Cerebellar cortex (tissue), 1 donor: ENCODE data around the gene METAP1.
"Not testable (repeated sequence)": the region's sequence is repeated elsewhere in the genome, so short reads cannot be mapped to it uniquely, and the experiment has no call there.

ENCODE experiments used
- DNase-seq: peaks from one replicate; pipeline ENCODE4 v3.0.0-alpha.2; 2015; ENCODE audit warnings: low spot score

The METAP1 gene

DNA sequence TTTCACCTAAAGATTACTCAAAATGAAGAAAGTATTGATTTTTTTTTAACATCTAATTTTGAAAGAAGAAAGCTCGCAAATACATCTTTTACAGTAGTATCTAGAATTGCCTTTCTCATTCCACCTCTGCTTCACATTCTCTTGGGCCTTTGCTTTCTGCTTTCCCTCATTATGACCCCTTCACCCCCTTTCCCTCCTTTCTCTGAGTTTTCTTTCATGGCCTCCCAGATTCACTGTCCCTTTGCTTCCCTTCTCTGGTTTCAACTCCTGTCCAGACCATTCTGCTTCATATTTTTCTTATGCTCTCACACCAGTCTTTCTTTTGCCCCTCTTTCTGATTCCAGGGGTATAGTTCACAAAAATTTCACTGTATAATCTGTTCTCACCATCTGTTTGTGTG, 64.0 kb downstream of the METAP1 start:
- no peak for DNase-seq

DNA sequence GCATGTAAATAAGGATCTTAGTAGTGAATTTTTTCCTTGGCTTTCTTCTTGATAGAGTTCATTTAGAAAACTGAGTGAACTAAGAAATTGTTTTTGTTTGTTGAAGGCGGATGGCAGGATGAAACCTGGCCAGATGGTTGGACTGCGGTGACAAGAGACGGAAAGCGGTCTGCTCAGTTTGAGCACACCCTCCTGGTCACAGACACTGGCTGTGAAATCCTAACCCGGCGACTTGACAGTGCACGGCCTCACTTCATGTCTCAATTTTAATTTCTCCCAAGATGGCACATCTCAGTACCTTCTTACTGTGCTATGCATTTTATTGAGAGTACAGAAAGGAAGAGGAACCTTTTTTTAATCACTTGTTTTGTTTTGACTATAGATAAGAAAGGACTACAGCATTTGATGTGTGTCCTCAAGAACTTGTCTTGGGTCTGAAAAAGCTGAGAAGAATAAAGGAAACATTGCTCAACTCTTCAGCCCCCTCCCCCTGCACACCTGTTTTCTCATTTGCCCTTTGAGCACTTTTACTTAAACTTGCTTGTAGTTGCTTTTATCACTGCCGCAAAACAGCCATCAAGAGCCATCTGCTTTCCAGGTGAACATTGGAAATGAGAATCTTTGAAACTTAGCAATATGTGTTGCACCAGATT, 65.7 kb downstream of the METAP1 start:
- DNase-seq, result no peak

DNA sequence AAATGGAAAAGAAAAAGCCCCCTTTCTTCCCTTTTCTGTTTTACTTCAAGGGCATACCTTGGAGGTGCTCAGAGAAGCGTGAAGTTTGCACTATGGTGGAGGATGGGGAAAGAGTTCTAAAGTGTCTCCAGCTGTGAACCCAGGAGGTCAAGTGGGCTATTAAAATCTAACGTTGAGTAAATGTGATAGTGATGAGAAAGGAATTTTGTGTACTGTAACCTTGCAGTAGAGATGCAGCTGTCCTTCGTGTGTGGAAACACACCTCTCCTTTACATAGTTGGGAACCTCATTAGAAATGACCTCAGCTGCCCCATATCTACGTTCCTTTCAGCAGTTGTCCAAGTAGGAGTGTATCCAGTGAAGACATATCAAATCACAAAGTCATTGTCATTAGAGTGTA, 66.6 kb downstream of the METAP1 start:
- no peak for DNase-seq

DNA sequence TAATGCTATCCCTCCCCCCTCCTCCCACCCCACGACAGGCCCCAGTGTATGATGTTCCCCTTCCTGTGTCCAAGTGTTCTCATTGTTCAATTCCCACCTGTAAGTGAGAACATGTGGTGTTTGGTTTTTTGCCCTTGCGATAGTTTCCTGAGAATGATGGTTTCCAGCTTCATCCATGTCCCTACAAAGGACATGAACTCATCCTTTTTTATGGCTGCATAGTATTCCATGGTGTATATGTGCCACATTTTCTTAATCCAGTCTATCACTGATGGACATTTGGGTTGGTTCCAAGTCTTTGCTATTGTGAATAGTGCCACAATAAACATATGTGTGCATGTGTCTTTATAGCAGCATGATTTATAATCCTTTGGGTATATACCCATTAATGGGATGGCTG, 70.0 kb downstream of the METAP1 start:
- DNase-seq, result not testable (repeated sequence)

DNA sequence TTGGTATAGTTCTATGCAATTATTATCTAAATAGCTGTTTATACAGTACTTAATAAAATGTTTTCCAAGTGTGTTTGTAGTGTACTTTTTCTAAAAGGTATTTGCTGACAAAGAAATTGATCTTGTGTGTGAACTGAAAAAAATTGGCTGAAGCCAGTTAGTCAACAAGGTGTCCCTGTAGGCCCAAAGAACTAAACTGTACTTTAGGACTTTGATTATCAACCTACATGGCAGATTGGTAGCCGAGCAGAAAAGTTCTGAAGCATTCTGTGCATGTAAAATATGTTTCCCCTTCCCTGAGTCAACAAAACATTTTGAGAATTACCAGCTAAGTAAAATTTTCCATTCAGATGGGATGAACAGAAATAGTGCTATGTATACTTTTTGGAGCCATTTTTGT, 72.1 kb downstream of the METAP1 start:
- DNase-seq, result no peak

DNA sequence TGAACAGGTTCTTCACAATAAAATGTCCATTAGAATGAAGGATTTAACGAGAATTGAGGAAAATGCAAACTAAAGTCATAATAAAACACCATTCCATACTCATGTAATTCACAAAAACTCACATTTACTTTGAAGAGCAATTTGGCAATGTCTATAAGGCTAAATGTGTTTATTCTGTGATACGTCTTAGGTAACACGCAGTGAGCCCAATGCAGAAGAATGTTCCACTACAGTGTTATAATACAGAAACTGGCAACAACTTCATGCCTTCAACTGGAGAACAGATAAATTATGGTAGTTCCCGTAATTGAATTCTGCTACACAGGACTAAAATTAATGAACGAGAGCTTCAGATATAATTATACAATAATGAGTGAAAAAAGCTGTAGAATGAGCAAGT, 75.6 kb downstream of the METAP1 start:
- no peak for DNase-seq

DNA sequence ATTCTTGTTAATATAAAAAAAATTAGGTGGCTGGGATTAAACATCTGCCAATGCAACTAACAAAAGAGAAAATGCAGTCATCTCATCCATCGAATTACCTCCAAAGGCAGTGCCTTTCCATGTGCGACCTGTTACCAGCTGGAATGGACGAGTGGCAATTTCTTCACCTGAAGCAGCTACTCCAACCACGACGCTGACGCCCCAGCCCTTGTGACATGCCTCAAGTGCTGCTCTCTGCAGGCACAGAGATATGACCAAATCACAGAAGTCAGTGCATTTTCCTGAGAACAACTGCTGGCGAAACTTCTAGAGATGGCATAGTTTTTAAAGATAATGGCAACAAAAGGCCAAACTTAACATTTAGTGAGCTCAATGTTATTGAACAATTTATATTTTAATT, 79.3 kb downstream of the METAP1 start:
- no peak for DNase-seq

DNA sequence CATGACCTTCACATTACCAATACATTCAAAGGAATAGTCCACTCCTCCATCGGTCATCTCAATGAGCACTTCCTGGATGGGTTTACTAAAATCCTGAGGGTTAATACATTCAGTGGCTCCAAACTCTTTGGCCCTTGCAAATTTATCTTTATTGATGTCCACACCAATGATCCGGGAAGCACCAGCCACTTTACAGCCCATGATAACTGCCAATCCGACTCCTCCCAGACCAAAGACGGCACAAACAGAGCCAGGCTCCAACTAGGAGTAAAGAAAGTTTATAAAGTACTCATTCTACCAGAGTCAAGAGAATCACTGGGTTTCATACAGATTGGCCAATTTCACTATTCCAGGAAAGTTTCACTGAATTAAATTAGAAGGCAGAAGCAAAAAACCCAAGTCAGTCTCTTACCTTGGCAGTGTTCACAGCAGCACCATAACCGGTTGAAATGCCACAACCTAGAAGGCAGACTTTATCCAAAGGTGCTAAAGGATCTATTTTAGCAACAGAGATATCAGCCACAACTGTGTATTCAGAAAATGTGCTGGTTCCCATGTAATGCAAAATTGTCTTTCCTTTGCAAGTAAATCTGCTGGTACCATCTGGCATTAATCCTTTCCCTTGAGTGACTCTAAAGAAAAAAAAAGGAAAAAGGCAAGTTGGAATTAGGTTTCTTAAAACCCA, 80.9 kb downstream of the METAP1 start:
- no peak for DNase-seq

DNA sequence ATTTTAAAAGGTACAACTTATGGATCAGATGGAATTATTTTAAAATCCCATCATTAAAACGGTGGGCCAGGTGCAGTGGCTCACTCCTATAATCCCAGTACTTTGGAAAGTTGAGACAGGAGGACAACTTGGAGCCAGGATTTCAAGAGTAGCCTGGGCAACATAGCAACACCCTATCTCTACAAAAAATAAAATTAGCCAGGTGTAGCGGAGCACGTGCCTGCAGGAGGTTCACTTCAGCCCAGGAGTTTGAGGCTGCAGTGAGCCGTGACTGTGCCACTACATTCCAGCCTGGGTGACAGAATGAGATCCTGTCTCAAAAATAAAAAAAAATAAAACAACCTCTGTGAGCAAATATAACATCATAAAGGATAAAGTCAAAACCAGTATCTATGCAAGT, 81.7 kb downstream of the METAP1 start:
- no peak for DNase-seq

DNA sequence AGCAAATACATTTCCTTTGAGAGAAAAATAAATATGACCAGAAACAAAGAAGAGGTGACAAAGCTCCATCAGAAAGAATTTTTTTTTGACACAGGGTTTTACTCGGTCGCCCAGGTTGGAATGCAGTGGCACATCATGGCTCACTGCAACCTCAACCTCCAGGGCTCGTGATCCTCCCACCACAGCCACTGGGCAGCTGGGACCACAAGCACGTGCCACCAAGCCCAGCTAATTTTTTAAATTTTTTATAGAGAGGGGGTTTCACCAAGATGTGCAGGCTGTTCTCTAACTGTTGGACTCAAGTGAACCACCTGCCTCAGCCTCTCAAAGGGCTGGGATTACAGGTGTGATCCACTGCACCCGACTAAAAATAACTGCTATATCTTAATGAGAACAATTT, 82.8 kb downstream of the METAP1 start:
- no peak for DNase-seq

DNA sequence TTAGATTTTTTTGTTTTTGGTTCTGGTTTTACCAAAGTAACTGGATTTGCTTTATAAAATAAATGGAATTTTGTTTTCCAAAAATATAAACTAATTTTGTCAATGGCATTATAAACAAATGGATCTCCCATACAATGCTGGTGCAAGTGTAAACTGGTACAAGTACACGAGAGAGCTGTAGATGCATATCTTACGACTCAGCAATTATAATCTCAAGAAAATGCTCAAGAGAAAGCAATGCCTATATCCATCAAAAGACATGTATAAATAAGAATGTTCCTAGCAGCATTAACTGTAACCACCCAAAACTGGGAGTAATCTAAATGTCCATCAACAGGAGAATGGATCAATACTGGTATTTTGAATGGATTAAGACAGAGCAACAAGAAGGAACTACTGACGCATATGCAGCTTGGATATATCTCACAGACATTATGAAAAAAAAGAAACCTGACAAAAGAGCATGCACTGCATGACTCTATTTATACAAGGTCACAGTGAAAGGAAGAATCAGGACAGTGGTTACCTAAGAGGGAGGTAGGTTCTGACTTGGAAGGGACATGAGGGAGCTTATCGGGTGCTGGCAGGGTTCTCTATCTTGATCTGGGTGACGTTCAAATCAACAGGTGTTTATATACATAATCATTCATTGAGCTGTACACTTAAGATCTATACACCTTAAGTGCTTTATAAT, 83.6 kb downstream of the METAP1 start:
- DNase-seq, result no peak

DNA sequence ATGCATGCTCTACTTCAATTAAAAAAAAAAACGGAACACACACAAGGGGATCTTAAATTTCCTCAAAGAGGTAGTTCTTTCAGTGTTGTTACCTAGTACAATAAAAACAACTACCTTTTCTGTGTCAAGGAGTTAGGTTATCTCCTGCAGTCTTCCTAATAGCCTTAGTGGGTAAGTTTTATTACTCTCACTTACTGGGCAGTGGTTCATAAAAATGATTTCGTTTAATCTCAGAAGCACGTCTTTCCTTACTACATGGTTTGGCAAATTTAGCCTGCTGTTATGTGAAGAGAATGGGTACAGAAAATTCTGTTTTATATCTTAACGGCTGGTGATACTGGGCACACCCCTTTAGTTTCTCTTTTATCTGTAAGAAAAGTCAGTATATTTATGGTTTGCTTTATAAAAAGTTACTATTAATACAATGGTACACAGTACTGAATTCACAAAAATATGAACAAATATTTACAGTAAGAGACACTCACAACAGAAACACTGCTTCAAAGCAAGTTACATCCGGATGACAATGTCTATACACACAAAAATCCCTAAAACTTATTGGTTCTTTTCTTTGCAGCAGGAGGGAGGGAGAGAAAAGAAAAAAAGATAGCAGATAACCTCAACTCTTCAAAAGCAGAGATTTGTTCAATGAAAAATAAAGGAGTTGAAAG, 84.2 kb downstream of the METAP1 start:
- DNase-seq, result no peak

DNA sequence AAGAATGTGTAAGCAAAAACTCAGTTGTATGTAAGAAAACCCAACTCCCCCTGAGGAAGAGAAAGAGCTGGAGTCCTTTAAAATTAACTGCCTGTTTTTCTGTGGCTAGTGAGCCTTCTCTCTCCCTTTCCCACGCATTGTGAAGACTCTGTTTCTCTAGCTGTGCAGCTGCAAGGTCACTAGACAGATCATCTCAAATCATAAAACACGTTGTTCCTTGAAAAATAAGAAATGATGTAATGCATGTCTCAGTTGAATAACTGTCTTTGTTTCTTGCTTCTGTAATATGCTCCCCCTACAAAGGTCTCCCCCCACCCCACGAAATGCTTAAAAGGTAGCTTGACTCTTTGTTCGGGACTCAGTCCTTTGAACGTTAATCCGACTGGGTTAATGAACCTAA, 85.3 kb downstream of the METAP1 start:
- DNase-seq, result not testable (repeated sequence)

DNA sequence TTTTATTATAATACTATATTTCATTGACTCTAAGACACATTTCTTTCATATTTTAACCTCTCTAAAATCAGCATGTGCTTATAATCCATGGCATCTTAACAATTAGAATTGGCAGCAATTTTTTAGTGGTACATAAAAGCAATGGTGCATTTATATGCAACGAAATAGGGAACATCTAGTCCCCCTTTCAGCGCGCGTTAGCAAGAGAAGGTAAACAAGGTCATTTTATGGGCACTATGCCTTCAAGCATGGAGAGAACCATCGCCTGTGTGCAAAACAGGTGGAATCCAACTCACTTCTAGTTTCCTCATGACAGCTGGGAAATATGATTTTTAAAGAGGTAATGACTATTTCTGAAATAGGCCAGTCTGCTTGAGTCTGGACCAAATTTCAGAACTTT, 86.7 kb downstream of the METAP1 start:
- no peak for DNase-seq

DNA sequence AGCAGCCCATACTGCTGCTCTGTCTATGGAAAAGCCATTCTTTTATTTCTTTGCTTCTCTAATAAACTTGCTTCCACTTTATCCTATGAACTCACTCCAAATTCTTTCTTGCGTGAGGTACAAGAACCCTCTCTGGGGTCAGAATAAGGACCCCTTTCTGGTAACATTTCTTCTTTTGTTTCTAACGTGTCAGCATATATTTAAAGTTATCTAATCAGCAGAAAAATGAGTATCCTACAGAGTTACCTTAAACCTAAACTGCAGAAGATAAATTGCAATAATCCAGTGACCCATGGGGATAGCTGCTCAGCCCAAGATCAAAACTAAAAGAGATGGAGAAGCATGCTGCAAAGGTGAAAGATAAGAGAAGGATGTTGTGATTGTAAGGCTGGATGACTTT, 89.1 kb downstream of the METAP1 start:
- DNase-seq, result no peak

DNA sequence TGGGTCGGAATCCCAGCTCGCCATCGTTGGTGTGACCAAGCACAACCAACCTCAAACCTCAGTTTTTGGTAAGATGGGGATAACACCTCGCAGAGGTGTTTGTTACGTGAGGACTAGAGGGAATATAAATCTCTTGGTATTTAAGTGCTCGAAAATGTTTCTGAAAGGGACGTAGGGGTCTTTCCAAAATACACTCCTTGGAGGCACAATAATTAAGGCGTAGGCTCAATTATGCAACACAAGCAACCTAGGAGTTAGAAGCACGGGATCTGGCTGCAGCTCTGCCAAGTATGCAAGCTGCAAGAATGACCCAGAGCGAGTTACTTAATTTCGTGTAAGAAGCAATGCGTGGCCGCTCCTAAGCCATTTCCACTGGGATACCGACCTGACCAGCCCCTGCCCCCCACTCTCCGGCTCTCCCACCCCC, 92.5 kb downstream of the METAP1 start:
- DNase-seq, result peak; percentile 79

DNA sequence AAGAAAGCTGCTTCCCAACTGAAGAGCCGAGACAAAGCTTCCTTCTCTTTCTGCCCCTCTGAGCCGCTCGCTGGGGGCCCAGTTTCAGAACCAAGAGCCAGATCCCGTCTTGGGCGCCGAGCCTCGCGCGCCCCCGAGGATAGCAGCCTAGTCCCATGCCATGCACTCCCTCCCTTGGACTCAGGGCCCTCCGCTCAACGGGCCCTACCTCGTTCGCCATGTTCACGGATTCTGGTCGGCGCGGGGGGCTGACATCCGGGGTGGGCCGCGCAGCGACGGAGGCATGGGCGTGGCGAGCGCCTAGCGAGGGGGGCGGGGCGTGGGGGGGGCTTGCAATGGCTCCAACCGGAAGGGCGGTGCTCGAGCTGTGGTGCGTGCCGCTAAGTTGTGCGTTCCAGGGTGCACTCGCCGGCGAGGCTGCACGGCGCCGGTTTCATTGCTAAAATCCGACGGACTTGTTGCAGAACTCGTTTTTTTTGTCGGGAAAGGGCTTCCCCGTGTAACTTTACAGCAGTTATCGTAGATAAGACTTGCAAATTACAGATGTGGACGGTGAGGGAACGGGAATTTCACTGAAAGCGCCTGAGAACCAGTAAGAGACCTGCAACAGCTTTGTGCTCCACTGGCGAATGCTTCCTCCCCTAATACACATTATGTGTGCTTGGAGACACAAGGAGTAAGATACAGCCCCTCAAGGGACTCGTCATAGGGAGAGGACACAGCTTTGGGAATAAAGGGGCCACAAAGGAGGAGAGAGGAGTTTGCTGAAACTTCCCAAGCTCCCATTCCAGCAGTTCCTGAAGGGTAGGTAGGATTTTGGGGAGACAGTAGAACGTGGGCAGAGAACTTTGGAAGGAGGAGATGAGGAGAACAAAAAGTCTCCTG, 93.2 kb downstream of the METAP1 start, which contains the start of gene ADH5:
Gene ADH5 (minus strand): TSS at position 308 of the 885 bp plus-strand sequence. CDS start 88 bp downstream, at position 220.
- DNase-seq, result peak; percentile 72

DNA sequence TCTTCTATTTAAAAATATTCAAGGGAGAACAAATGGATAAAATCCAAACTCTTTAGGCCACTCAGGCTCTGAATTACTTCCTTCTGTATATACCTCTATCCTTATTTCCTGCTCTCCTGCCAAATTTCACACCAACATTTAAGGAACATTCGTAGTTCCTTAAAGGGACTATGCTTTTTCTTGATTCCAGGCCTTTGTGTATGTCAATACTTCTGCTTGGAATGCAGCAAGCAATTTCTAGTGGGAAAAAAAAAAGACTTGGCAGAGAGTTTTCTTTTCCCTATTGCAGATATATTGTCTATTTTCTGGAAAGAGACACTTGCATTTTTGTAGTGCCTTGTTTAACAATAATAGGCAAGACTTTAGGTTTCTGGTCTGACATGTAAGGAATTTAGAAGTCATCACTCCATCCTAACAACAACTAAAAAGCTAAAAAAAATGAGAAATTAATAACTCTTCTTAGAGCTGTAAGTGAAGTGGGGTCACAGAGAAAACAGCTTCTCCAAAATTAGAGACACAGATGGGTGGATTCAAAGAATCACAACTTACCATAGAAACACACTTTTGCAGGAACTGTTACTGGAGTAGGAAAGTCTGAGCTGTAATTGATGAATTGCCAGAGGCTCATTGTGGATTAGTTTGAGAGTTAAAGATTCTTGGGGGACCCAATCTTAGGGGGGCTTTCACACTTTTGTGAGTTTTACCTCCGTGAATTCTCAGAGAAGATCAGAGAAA, 95.1 kb downstream of the METAP1 start:
- DNase-seq, result no peak

DNA sequence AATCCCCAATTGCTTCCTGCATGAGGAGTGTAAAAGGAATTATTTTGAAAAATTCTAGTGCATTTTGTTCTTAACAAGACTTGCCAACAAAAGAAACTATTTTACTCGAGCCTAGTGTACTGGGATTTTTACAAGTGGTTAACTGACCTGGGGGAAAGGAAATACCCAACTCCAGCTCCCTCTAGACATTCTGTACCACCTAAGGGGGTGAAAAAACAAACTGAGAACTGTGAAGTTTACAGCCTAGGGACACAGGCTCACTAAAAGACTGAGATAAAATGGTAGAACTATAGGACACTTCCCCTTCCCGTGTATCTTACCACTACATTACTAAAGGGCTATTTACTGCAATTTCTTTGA, 95.7 kb downstream of the METAP1 start:
- DNase-seq, result no peak

DNA sequence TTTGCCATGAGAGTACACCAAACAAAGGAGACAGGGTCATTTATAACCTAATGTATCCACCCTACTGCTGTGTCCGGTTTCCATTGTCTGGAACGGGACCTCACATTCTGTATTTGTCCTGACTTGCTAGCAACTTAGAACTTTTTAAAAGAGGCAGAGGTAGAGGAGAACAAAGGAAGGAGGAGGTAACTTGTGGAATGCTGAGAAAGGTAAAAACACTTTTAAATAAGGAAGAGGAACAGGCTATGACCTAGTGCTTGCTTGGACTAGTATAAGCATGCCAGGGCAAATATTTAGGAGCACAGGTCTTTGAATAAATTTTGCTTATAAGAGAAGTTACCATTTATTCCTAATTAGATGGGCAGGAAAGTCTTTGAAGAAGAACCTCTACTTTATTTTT, 96.3 kb downstream of the METAP1 start:
- not testable (repeated sequence) for DNase-seq

DNA sequence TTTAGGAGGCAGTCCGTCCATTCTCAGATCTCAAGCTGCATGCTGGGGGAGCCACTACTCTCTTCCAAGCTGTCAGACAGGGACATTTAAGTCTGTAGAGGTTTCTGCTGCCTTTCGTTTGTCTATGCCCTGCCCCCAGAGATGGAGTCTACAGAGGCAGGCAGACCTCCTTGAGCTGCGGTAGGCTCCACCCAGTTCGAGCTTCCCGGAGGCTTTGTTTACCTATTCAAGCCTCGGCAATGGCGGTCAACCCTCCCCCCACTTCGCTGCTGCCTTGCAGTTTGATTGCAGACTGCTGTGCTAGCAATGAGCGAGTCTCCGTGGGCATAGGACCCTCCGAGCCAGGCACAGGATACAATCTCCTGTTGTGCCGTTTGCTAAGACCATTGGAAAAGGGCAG, 103.8 kb downstream of the METAP1 start:
- DNase-seq, result no peak
